ENCODE data around the gene LIMK2. TPM values are rescaled to one million over a fixed set of nuclear protein-coding genes. Genes with fewer than 3 reads are reported as not detected.

Gene LIMK2
- total and polyA plus RNA-seq, 10 of the 15 experiments (the other 5 are each of a cell fraction or from before 2014, with no cell fraction given): 2.9 to 40.4 (median 26.7) TPM

DNA sequence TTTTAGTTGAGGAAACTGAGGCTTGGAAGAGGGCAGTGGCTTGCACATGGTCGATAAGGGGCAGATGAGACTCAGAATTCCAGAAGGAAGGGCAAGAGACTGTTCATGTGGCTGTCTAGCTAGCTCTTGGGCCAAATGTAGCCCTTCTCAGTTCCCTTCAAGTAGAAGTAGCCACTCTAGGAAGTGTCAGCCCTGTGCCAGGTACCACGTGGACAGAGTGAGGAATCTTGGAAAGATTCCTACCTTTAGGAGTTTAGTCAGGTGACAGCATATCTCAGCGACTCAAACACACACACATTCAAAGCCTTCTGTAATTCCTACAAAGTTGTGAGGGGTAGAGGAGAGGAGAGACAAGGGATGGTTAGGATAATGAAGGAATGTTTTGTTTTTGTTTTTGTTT, 61.9 kb downstream of the LIMK2 start:
- FAIRE-seq: no peak
- Histone ChIP-seq H3K4me3 (no peak overlapping the region), H3K4me2 (ENCODE audit: control insufficient read depth, insufficient read depth) (no peak overlapping the region), H3K9ac (ENCODE audit: control insufficient read depth, insufficient read depth, low read length) (no peak overlapping the region), H3K79me2 (ENCODE audit: control insufficient read depth, insufficient read depth, low read length) (no peaks in the 10 kb centered on the region), H2AFZ (ENCODE audit: control insufficient read depth, low read depth, low read length) (no peak overlapping the region), H3K27ac (ENCODE audit: control insufficient read depth, insufficient read depth) (no peak overlapping the region), H4K20me1 (ENCODE audit: control insufficient read depth, insufficient read depth) (no peaks in the 10 kb centered on the region), H3K9me3 (replicated peaks; ENCODE audit: control insufficient read depth, insufficient read depth, low read length) (no peaks in the 10 kb centered on the region), H3K27me3 (replicated peaks in 1 of 2; ENCODE audit: control insufficient read depth in 2 of 2, insufficient read depth in 2 of 2, low read length in 1 of 2) (no peaks in the 10 kb centered on the region), H3K36me3 (ENCODE audit: control insufficient read depth in 2 of 2, insufficient read depth in 2 of 2, low read length in 1 of 2) (peaks cover 23 to 31% of the 10 kb centered on the region in 2 experiments), H3K4me1 (ENCODE audit: control insufficient read depth, insufficient read depth, low read length) (no peaks in the 10 kb centered on the region)
- WGBS (ENCODE audit: insufficient coverage, insufficient replicate concordance, low lambda C conversion rate, missing lambda C conversion rate): 98% methylated on average over 3 of the region's 3 CpGs
- in situ Hi-C loops (cut with MboI): no loop called here
- ChIA-PET SMC1A (ENCODE audit: uncharacterized antibody, unreplicated experiment) (interaction anchor here (0.8 to 4.7 kb wide), 9 partner anchors 11 to 166 kb away, joined by 3 to 59 read pairs (median 8); partner anchors contain the start of genes LIMK2, PIK3IP1 and SELENOM), RAD21 (ENCODE audit: unreplicated experiment) (interaction anchor here (2.2 to 3.0 kb wide), 2 partner anchors 18 to 61 kb away, joined by 8 to 40 read pairs; partner anchors contain the start of genes LIMK2 and PIK3IP1), POLR2A (no interaction called here), CTCF (interaction anchor here (0.7 to 6.9 kb wide), 15 partner anchors 11 to 459 kb away, joined by 3 to 115 read pairs (median 8); partner anchors contain the start of genes LIMK2, PIK3IP1, RNF185 and SELENOM)
- ATAC-seq: no peak
- no peak for DNase-seq (ENCODE audit: low read depth, low spot score)
- no peak for TF ChIP-seq NBN (IDR thresholded peaks at IDR 0.05)
- TF ChIP-seq, protein P1, sequence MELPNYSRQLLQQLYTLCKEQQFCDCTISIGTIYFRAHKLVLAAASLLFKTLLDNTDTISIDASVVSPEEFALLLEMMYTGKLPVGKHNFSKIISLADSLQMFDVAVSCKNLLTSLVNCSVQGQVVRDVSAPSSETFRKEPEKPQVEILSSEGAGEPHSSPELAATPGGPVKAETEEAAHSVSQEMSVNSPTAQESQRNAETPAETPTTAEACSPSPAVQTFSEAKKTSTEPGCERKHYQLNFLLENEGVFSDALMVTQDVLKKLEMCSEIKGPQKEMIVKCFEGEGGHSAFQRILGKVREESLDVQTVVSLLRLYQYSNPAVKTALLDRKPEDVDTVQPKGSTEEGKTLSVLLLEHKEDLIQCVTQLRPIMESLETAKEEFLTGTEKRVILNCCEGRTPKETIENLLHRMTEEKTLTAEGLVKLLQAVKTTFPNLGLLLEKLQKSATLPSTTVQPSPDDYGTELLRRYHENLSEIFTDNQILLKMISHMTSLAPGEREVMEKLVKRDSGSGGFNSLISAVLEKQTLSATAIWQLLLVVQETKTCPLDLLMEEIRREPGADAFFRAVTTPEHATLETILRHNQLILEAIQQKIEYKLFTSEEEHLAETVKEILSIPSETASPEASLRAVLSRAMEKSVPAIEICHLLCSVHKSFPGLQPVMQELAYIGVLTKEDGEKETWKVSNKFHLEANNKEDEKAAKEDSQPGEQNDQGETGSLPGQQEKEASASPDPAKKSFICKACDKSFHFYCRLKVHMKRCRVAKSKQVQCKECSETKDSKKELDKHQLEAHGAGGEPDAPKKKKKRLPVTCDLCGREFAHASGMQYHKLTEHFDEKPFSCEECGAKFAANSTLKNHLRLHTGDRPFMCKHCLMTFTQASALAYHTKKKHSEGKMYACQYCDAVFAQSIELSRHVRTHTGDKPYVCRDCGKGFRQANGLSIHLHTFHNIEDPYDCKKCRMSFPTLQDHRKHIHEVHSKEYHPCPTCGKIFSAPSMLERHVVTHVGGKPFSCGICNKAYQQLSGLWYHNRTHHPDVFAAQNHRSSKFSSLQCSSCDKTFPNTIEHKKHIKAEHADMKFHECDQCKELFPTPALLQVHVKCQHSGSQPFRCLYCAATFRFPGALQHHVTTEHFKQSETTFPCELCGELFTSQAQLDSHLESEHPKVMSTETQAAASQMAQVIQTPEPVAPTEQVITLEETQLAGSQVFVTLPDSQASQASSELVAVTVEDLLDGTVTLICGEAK (IDR thresholded peaks at IDR 0.05; ENCODE audit: borderline replicate concordance): no peak
- TF ChIP-seq GABPA (IDR thresholded peaks at IDR 0.05; ENCODE audit: low read depth): no peak
- no peak for TF ChIP-seq IKZF1 (conservative IDR thresholded peaks at IDR 0.05)
- no peak for TF ChIP-seq BHLHE40 (IDR thresholded peaks at IDR 0.05; ENCODE audit: borderline replicate concordance in 1 of 2, low read depth in 2 of 2, low read length in 1 of 2)
- TF ChIP-seq NFIC (IDR thresholded peaks at IDR 0.05; ENCODE audit: low read depth, low read length): no peak
- TF ChIP-seq YY1 (IDR thresholded peaks at IDR 0.05; ENCODE audit: low read depth, low read length): no peak
- TF ChIP-seq CBX5 (IDR thresholded peaks at IDR 0.05; ENCODE audit: low read depth): no peak
- TF ChIP-seq, protein P2, sequence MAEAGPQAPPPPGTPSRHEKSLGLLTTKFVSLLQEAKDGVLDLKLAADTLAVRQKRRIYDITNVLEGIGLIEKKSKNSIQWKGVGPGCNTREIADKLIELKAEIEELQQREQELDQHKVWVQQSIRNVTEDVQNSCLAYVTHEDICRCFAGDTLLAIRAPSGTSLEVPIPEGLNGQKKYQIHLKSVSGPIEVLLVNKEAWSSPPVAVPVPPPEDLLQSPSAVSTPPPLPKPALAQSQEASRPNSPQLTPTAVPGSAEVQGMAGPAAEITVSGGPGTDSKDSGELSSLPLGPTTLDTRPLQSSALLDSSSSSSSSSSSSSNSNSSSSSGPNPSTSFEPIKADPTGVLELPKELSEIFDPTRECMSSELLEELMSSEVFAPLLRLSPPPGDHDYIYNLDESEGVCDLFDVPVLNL (IDR thresholded peaks at IDR 0.05; ENCODE audit: low read depth, low read length): no peak
- no peak for TF ChIP-seq JUND (IDR thresholded peaks at IDR 0.05; ENCODE audit: low read depth, low read length)
- TF ChIP-seq MXI1 (IDR thresholded peaks at IDR 0.05; ENCODE audit: low read depth, low read length): no peak
- TF ChIP-seq CREB1 (IDR thresholded peaks at IDR 0.05; ENCODE audit: low read depth): no peak
- TF ChIP-seq, protein P3, sequence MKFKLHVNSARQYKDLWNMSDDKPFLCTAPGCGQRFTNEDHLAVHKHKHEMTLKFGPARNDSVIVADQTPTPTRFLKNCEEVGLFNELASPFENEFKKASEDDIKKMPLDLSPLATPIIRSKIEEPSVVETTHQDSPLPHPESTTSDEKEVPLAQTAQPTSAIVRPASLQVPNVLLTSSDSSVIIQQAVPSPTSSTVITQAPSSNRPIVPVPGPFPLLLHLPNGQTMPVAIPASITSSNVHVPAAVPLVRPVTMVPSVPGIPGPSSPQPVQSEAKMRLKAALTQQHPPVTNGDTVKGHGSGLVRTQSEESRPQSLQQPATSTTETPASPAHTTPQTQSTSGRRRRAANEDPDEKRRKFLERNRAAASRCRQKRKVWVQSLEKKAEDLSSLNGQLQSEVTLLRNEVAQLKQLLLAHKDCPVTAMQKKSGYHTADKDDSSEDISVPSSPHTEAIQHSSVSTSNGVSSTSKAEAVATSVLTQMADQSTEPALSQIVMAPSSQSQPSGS (IDR thresholded peaks at IDR 0.05; ENCODE audit: low read length): no peak
- no peak for TF ChIP-seq RBBP5 (conservative IDR thresholded peaks at IDR 0.05)
- TF ChIP-seq TARDBP (IDR thresholded peaks at IDR 0.05; ENCODE audit: borderline replicate concordance): no peak
- no peak for TF ChIP-seq SREBF2 (IDR thresholded peaks at IDR 0.05; ENCODE audit: low read length)
- TF ChIP-seq, protein P4, sequence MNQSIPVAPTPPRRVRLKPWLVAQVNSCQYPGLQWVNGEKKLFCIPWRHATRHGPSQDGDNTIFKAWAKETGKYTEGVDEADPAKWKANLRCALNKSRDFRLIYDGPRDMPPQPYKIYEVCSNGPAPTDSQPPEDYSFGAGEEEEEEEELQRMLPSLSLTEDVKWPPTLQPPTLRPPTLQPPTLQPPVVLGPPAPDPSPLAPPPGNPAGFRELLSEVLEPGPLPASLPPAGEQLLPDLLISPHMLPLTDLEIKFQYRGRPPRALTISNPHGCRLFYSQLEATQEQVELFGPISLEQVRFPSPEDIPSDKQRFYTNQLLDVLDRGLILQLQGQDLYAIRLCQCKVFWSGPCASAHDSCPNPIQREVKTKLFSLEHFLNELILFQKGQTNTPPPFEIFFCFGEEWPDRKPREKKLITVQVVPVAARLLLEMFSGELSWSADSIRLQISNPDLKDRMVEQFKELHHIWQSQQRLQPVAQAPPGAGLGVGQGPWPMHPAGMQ (IDR thresholded peaks at IDR 0.05; ENCODE audit: borderline replicate concordance): no peak
- TF ChIP-seq MEF2A (IDR thresholded peaks at IDR 0.05; ENCODE audit: insufficient read depth, low read depth, low read length): no peak
- intact Hi-C loops (cut with micrococcal nuclease; ENCODE audit: unreplicated experiment): loop anchor here (5.0 kb wide), 1 partner anchor 167 kb away; the partner anchor contains the start of gene SELENOM
- BruUV-seq (replicated peaks): no TSS peak

All from GM12878 (cell line).